HS-27A (cell line): ENCODE measurements around the gene COL6A5.
"Not testable (repeated sequence)": the region's sequence is repeated elsewhere in the genome, so short reads cannot be mapped to it uniquely, and the experiment has no call there.

Experiments
- DNase-seq: peaks from one replicate; pipeline ENCODE4 v3.0.0-alpha.2; 2012; ENCODE audit warnings: low read depth, missing footprints

COL6A5 gene

DNA sequence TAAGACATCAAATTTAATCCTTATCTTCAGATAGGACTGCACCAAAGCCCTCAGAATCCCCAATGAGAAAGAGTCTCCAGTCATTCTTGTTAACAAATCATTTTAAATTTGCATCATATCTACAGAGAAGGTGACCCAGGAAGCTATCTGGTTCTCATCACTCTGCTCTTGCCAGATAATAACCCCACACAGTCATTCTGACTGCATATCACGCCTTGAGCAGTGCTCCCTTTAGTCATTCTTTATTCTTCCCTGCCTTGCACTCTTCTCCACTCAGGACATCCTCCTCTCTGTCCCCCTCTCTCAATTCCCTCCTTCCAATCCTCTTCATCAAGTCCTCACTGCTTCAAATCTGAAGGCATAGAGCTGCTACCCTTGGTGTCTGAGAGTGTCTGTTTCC lies 87.8 kb downstream of the COL6A5 start:
- no peak for DNase-seq

DNA sequence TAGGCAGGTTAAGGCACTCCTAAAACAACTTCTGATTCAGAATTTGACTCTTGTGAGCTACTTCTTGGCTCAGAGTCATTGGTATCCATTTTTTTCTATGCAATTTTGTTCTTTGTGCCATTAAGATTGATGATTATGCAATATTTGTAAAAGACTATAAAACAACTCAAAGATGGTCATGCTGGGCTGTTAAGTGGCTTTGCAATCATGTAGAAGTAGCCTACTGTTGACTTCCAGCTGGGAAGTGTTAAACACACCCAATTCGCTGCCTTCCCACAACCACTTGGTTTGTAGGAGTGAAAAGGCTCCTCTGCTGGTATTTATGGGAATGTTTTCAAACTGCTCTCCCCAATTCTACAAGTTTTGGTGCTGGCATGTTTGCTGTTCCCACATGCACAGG lies 96.8 kb downstream of the COL6A5 start:
- no peak for DNase-seq

DNA sequence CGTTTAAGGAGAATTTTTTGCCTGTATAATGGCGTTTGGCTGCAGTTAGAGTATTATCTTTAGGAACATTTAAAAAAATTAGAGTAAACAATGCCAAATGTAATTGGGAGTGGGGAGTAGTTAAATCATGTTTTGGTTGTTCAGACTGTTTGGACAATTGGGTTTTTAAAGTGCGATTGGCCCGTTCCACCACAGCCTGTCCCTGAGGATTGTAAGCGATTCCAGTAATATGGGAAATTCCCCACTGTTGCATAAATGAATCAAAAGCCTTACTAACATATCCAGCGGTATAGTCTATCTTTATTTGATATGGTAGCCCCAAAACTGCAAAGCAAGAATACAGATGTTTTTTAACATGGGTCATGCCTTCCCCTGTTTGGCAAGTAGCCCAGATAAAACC lies 101.4 kb downstream of the COL6A5 start:
- not testable (repeated sequence) for DNase-seq

DNA sequence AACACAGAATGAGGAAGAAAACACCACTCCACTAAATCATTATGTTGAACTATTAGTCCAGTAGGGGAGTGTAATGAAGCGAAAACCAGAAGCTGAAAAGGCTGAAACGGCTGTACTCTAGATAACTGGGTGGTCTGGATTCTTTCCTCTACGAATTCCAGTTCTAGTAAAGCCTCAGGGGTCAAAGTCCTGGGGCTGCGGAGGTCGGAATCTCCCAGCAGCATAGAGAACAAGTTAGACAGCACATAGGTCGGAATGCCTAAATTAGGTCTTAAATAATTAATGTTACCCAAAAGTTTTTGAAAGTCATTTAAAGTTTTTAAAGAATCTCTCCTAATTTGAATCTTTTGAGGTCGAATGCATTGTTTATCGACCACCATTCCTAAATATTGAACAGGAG lies 102.7 kb downstream of the COL6A5 start:
- DNase-seq: not testable (repeated sequence)

DNA sequence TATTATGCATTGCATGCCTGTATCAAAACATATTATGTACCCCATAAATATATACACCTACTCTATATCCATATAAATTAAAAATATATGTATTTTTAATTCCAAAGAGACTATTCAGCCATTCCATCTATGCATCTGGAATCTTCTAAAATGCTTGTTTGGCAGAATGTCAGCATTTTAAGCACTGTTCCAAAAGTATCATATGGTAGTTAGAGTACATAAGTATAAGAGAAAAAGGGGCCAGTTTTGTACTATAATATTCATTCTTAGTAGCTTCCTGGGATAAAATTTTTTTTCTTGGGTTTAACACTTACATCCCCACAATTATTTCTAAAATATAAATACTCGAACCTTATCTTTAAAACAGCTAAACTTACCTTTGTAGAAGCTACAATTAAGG lies 111.1 kb downstream of the COL6A5 start:
- DNase-seq: no peak

DNA sequence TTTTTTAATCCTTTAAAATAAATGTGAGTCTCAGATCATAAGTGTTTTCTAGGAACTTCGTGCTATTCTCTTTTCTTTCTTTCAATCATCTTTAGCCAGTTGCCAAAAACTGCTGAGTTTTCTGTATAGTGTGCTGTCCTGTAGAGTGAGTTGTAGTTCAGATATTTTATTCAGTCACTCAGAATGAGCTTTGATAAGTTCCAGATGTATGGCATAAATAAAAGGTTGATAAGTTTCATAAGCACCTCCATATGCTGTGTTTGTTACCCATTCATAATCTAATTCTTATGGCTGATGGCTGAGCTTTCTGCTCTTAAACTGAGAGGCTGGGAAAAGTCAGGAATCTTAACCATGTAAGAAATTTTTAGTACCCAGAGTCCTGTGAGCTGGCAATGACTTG lies 112.2 kb downstream of the COL6A5 start:
- no peak for DNase-seq

DNA sequence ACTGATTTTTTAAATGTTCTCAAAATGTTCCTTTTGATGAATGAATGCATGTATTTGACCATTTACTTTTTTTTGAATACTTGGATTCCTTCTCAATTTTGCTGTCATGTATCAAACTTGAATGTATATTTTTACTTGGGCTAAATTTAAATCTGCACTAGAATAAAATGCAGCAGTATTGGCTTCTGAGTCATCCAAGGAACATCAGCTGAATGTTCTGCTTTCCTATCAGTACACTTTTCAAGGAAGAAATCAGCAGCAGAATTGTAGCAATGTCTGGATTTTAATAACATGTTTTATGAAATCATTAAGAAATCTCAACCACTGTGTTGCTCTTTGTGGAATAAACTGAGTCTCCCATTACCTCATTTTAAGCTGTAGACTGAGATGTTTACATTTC lies 114.5 kb downstream of the COL6A5 start:
- no peak for DNase-seq

DNA sequence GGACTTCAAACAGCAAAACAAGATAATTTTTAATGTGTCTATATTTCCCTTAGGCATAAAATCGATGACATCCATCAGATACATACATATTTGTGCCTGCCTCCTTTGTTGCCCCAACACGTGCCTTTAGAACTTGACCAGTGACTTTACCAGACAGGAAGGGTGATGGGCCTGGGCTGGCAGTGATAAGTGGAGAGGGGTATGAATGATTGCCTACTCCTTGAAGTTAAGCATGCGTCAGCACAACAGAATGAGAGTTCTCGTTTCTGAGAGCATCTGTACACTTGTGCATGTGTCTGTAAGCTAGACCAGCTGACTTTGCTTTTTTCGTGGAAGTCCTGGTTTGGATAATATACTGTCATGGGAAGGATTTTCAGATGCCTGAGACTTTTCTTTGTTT lies 116.6 kb downstream of the COL6A5 start:
- no peak for DNase-seq

DNA sequence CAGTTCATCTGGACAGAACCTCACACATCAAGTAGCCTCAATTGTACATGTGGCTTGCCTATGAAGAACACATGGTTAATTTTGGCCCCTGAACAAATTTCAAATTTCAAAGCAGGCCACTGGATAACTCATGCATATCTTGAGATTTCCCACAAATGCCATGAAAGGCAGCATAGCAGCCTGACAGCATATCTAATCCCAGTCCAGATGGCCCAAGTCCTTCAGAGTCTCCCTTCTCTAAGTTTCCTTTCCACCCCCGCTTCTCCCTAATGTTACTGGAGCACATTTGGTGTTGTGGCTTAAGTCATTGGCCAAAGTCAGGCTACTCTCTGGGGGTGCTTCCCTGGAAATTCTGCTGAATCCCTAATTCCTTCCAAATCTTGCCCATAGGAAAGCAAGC lies 117.7 kb downstream of the COL6A5 start:
- DNase-seq: no peak

DNA sequence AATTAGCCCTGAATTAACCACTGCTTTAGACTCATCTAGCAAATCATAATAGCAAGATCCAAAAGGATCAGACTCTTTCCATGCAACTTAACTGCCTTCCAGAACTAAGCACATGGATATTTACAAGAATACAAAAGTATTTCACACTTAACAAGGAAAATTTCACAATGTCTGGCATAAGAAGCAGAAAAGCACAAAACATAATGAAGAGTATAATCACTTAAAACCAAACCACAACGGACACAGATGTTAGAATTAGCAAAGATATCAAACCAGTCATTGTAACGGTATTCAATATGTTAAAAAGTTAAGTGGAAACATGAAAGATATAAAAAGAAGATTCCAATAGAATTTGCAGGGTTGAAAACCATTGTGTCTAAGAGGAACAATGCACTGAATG lies 120.0 kb downstream of the COL6A5 start:
- DNase-seq: no peak

DNA sequence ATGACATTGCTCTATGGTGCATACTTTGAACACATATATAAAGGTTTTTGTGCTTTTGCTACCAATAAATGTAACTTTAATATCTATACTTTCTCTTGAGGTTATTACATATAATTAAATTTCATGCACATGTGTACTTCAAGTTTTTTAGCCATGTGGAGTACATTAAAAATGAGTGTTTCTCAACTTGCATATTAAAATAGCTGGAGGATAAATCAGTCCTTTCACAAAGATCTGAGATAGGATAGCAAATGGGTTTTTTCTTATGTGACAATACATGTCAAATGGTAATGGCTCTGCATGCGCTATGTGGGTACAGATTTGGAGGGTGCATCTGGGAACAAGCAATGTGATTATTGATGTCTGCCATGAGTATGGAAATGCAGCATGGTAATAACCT lies 122.8 kb downstream of the COL6A5 start:
- no peak for DNase-seq

DNA sequence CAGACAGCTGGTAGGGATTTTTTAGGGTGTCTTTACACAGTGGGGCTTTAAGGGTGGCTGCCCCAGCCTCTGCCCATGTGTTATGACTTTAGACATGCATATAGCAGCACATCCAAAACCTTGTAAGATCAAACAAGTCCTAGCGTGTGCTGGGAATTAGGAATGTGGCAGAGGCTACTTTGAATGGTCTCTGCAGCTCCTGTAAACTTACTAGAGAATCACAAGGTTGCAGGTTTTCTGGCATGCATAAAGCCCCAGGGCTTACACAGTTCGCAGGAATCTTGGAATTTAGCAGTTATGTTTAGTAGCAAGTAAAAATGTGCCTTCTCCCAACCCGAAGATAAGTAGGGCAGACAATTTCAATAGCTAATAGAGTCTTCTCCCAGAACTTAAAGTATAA lies 124.7 kb downstream of the COL6A5 start:
- no peak for DNase-seq

DNA sequence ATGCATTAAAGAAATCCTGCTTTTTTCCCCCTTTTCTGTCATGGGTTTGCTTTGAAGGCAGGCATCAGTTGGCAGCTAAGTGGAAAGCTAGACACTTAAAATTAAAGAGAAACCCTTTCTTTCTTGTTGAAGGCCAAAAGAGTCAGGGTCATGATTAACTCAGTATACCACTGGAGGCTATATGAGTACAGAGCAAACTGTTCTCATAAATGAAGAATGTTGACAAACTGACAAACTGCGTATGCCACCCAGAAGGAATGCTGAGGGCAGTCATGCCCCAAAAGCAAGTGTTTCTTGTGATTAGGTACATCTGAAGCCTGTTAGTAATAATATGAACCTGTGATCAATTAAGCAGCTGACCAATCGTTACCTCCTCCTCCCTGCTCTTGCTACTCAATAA lies 127.9 kb downstream of the COL6A5 start:
- DNase-seq: no peak

DNA sequence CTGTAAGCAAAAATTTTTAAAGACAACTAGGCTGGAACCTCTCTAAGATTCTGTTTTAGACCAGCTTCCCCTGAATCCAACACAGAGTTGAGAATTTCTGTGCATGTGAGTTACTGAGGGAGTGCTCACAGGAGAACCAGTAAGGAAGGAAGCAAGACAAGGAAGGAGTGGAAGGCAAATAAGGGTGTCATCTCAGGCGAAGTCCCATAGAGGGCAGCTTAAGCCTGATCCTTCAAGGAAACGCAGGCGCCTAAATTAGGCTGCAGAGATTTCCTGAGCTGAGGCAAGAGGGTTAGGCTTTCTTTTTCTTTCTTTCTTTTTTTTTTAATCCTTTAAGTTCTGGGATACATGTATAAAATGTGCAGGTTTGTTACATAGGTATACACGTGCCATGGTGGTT lies 135.3 kb downstream of the COL6A5 start:
- peak; percentile 5 for DNase-seq

DNA sequence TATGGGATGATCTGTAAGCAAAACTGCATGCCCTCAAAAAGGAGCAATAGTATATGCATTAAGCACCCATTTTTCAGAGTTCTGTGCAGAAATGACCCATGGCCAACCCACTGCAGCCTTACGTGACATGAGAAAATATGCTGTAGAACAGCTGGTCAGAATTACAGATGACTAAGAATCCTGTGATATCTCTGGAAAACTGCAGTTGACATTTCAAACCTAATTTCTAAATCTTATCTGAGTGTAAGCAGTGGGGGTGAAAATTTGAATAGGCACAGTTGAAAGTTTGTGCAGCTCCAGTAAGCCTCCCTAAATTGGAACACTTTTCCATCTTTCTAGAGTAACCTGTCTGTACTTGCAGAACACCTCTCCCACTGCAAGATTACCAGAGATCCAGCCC lies 142.8 kb downstream of the COL6A5 start:
- DNase-seq: no peak

DNA sequence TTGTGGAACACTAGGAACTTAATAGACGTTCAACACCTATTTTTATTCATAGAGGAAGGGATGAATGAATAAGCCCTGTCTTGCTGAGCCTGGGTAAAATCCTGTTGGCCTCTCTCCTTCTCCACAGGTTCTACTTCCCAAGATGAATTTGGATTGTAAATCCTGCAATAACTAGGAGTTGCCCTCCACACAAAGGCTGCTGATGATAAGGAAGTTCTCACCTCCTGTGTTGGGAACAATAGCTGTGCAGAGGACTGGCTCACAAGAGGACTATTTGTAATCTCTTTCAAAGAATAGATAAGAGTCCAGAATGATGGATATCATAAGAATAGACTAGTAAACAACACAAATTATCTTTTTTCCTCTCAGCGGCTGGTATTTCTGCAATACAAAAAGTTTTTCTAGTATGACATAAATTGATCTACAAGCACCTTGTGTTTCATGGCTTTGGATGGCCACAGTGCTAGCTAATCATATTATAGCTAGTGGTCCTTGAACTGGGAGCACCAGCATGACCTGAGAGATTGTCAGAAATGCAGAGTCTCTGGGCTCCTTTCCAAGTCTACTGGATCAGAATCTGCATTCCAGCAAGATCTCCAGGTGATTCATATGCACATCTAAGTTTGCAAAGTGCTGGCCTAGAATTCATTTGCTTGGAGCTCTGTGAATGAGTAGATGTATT lies 143.4 kb downstream of the COL6A5 start:
- no peak for DNase-seq

DNA sequence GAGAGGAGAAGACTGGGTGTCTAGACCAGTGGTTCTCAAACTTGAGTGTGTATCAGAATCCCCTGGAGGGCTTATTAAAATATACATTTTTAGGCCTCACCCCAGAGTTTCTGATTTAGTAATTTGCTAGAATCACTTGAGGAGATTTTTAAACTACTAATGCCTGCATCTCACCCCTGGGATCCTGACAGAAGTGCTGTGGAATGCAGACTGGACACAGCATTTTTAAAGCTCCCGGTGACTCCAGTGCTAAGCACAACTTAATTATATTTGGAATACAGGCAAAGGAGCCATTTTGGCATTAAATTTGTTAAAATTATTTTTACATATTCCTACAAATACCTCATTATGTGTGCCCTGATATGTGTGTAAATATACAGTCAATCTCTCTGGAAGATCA lies 144.8 kb downstream of the COL6A5 start:
- no peak for DNase-seq

DNA sequence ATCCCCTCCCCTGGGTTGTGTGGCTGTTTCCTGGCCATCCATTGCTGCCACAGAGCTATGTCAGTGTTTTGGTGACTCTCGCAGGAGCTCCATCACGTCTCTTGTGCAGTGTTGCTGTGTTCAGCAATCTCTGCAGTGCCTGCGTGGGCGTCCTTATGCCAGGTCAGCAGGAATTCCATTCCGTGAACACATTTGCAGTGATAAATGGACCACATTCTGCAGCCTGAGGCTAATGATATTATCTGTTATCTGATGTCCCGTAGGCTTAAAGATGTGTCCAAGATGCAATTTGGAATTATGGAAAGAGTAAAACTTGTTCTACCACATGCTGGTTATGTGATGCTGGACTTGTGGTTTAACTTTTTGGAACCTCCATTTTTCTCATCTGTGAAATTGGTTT lies 146.0 kb downstream of the COL6A5 start:
- DNase-seq: no peak

DNA sequence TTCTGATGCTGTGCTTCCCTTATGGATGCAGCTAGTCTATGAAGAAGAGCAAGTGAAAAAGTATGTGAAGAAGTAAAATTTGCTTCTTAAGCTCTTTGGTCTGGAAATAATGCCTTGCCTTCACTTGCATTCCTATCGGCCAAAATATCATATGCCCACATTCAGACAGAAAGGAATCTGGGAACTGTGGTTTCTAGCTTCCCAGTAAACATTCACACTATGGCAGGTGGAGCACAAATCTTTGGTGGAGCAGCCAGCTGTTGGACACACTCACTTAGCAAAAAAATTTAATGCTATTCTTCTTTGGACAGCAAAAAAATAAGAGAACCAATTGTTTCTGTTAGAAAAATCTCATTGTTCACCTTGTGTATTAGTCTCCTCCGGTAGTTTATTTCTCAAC lies 159.2 kb downstream of the COL6A5 start:
- DNase-seq: no peak

DNA sequence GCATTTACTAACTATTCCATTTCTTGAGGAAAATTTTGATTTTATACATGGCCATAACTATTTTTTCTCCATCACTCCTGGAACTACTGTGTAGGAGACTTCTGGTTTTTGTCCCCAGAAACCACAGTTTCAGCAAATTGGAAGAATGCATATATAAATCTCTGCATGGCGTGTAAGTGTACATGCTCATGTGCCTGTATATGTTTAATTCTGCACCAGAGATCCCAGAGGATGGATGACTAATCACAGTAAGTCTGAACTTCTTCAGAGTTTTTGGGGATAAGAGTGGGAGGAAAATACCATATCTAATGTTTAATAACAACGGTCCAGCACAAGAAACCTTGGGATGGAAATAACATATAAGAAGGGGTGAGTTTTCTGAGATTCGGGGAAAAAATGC lies 160.6 kb downstream of the COL6A5 start:
- DNase-seq: no peak

DNA sequence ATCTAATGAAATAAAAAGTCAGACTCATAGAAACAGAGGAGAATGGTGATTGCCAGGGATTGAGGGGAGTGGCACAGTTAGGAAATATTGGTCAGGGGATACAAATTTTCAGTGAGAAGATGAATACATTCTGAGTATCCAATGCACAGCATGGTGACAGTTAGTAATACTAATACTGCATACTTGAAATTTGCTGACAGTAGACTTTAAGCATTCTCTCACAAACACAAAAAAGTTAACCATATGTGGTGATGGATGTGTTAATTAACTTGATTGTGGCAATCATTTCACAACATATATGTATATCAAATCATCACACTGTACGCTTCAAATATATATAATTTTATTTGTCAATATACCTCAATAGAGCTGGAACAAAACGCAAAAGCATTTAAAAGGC lies 162.3 kb downstream of the COL6A5 start:
- DNase-seq: no peak

DNA sequence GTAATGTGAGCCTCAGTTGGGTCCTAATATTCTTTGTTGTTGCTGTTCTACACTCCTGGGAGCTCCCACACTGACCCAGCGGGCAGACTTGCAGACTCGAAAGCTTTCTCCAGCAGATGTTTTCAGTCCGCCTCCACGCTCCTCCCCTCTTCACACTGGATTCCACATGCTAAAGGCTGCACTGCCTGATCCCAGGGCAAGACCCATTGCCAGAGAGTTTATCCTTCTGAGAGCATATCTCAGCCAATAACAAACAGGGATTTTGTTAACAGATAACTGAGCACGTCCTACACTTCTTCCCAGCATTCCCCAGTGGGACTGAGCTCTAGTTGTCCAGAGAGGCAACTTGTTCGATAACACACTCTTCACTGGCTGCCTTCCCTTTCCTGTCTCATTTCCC lies 163.5 kb downstream of the COL6A5 start:
- no peak for DNase-seq

DNA sequence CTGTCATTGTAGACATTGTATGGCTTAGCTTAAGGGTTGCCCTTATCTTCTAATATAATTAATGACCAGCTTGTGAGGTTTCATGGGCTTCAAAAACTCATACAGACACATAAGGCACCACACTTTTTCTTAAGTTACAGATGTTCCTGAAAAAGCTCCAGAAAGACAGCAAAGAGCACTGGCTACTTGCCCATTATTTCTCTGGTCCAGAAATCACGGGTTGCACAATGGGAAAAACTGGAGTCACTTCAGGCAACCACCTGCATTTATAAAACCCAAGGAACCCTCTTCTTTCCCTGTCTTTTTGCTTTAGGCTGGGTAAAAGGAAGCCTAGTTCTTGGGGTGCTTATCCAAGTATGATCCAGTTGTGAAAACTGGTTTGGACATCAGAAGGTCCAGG lies 169.2 kb downstream of the COL6A5 start:
- no peak for DNase-seq

DNA sequence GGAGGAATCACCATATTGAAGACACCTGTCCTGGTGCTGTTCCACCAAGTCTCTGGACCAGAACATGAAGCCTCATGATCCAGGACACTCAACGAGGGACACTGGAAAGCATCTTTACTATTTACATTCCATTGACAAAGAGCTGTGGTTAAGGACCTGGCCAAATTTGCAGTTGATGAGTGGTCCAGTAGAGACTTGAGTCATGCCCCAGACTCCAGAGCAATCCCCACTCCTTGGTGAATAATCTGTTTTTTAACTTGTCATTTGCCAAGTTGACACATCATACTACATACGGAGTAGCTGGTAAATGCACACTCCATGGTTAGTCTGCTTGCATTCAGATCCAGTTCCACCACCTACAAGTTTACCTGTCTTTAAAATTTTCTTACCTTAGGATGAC lies 170.3 kb downstream of the COL6A5 start:
- no peak for DNase-seq
